Liver (tissue), 3 donors: ENCODE results near the gene PKD1.

ENCODE experiments used
- EGR1 ChIP-seq, 2 donors: IDR thresholded peaks; 2 replicates each; pipeline ENCODE4 v1.6.1; 2016 to 2018; ENCODE audit warnings: antibody characterized with exemption in 2 of 2, low read depth in 2 of 2
- NR2F2 ChIP-seq: IDR thresholded peaks from 2 replicates; pipeline ENCODE4 v1.6.1; 2016; ENCODE audit warnings: antibody characterized with exemption
- RAD21 ChIP-seq, 2 donors: IDR thresholded peaks; 2 replicates each; pipeline ENCODE4 v1.6.1; 2016; ENCODE audit warnings: antibody characterized with exemption in 2 of 2, mild to moderate bottlenecking in 2 of 2
- REST ChIP-seq: IDR thresholded peaks from 2 replicates; pipeline ENCODE4 v1.6.1; 2016; ENCODE audit warnings: antibody characterized with exemption, mild to moderate bottlenecking
- RXRA ChIP-seq, 2 donors: IDR thresholded peaks; 2 replicates each; pipeline ENCODE4 v1.6.1; 2017 to 2018; ENCODE audit warnings: antibody characterized with exemption in 2 of 2, mild to moderate bottlenecking in 1 of 2
- SP1 ChIP-seq: IDR thresholded peaks from 2 replicates; pipeline ENCODE4 v1.6.1; 2018; ENCODE audit warnings: antibody characterized with exemption, mild to moderate bottlenecking
- YY1 ChIP-seq: IDR thresholded peaks from 2 replicates; pipeline ENCODE4 v1.6.1; 2016; ENCODE audit warnings: antibody characterized with exemption, mild to moderate bottlenecking
- TF ChIP-seq, protein P1 (sequence below): fragments of 150-350 bp; IDR thresholded peaks from 2 replicates; pipeline ENCODE4 v1.5.1; 2017; ENCODE audit warnings: improper control_type of control experiment, low read depth, low read length; ENCODE audit not compliant: missing input control
- donor health status: healthy.
- donor health status: healthy.

- TF ChIP-seq REST (peak; percentile 27), RAD21 (IDR thresholded peaks at IDR 0.05) (no peak), EGR1 (IDR thresholded peaks at IDR 0.05; ENCODE audit: low read depth in 2 of 2) (no peak), RXRA (IDR thresholded peaks at IDR 0.05) (peak in 1 of 2 donors; percentile 42), YY1 (peak; percentile 6), SP1 (no peak), NR2F2 (no peak)
- TF ChIP-seq, protein P1, sequence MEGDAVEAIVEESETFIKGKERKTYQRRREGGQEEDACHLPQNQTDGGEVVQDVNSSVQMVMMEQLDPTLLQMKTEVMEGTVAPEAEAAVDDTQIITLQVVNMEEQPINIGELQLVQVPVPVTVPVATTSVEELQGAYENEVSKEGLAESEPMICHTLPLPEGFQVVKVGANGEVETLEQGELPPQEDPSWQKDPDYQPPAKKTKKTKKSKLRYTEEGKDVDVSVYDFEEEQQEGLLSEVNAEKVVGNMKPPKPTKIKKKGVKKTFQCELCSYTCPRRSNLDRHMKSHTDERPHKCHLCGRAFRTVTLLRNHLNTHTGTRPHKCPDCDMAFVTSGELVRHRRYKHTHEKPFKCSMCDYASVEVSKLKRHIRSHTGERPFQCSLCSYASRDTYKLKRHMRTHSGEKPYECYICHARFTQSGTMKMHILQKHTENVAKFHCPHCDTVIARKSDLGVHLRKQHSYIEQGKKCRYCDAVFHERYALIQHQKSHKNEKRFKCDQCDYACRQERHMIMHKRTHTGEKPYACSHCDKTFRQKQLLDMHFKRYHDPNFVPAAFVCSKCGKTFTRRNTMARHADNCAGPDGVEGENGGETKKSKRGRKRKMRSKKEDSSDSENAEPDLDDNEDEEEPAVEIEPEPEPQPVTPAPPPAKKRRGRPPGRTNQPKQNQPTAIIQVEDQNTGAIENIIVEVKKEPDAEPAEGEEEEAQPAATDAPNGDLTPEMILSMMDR, result no peak
Measured at GRCh38 chr16:2040787-2041522, 94.7 kb downstream of the PKD1 start.
